GM13977 (cell line): Measurements from ENCODE around the gene CCIN.
"Not testable (repeated sequence)": the region's sequence is repeated elsewhere in the genome, so short reads cannot be mapped to it uniquely, and the experiment has no call there.

Experiments
- DNase-seq: peaks from one replicate; pipeline ENCODE4 v3.0.0; 2012; ENCODE audit warnings: low spot score
- in situ Hi-C: fragments of 300-500 bp; cut with MboI; formaldehyde crosslinking; loops from one replicate; pipeline ENCODE4 v1.12.0; 2022; ENCODE audit warnings: low sequenced_read_pairs, low pct_unique_long_range_greater_than_20kb, mixed read lengths, inconsistent platforms; ENCODE audit not compliant: unreplicated experiment
- TF ChIP-seq, protein P1 (sequence below): IDR thresholded peaks from 2 replicates; pipeline ENCODE4 v1.5.1; 2012; ENCODE audit warnings: mild to moderate bottlenecking, control low read depth; ENCODE audit not compliant: insufficient read depth; ENCODE audit errors: extremely low read depth, missing control alignments

The CCIN gene

DNA sequence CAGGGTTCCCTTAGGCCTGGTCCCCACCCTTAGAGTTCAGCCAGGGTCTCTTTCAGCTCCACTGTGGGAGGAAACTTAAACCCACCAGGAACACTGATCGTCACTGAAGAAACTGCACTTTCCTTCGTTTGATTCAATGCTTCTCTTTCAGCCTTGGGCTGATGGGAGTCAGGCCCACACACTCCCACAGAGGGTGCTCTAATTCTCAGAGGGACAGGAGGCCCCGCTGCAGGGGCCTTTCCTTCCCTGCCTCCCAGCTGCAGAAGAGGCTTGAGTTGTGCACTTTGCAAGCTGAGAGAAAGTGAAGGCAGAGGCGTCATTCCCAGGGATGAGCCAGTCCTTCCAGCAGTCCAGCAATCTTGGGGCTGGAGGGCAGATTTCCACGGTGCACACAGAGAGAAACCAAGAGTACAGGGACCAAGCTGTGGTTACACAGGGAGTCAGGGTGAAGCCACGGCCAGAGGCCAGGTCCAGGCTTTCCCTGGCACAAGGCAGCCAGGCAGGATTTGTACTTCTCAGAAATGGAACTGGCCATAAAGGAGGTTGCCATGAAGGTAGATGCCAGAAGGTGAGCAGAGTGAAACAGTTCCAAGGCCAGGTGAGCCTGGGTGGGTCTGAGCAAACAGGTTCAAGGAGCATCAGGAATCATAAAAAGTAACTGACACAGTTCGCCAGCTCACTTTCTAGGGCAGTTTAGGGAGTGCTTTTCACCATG is 43.0 kb upstream of the CCIN start:
- in situ Hi-C loops = no loop called here
- no peak for DNase-seq
- TF ChIP-seq, protein P1, sequence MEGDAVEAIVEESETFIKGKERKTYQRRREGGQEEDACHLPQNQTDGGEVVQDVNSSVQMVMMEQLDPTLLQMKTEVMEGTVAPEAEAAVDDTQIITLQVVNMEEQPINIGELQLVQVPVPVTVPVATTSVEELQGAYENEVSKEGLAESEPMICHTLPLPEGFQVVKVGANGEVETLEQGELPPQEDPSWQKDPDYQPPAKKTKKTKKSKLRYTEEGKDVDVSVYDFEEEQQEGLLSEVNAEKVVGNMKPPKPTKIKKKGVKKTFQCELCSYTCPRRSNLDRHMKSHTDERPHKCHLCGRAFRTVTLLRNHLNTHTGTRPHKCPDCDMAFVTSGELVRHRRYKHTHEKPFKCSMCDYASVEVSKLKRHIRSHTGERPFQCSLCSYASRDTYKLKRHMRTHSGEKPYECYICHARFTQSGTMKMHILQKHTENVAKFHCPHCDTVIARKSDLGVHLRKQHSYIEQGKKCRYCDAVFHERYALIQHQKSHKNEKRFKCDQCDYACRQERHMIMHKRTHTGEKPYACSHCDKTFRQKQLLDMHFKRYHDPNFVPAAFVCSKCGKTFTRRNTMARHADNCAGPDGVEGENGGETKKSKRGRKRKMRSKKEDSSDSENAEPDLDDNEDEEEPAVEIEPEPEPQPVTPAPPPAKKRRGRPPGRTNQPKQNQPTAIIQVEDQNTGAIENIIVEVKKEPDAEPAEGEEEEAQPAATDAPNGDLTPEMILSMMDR = no peak

DNA sequence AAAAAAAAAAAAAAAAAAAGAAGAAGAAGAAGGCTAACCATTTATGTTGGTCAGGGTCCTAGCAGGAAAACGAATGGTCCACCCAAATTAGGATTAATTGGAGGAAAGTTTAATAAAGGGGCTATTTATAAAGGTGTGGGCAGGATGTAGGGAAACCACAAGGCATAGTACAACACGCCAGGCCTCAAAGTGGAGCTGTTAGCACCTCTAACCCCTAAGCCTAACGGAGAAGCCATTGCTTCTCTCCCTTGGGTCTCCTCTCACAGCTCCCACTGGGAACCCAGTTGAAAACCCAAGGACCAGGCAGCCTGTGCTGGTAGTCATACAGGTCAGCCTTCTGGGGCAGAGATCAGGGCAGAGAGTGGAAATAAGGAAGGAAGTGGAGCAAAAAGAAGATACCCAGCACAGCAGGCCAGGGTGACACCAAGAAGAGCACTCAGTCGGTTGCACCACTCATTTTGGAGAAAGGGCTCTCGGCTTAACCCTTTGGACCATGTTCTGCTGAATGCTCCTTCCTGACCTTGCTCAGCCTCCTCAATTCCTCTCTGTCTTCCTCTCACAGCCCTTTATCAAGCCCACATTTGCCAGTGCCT is 41.4 kb upstream of the CCIN start:
- in situ Hi-C loops = no loop called here
- TF ChIP-seq, protein P1 = no peak
- DNase-seq = no peak

DNA sequence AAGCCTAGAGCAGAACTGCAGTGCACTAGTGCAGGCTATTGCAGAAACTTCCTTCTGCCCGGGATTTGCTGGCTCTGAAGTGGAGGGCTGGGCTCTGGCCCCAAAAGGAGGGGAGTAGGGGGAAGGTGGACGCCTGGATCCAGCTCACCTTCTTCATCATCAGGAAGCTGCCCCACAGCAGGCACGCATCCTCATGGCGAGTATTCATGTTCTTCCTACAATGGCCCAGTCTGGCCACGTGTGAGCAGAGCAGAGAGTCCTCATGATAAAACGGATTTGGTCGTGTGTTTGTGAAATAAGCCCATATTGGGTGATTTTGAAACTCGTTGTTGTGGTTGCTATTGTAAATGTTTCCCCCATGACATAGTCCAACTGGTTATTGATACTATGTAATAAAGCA is 40.8 kb upstream of the CCIN start:
- in situ Hi-C loops = no loop called here
- TF ChIP-seq, protein P1 = no peak
- DNase-seq = no peak

DNA sequence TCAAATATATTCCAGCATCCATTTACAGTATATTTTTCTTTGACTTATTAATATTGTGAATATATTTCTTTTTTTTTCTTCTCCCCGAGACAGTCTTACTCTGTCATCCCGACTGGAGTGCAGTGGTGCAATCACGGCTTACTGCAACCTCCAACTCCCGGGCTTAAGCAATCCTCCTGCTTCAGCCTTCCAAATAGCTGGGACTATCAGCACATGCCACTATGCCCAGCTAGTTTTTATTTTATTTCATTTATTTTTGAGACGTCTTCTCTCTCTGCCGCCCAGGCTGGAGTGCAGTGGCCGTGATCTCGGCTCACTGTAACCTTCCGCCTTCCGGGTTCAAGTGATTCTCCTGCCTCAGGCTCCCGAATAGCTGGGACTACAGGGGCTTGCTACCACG is 40.0 kb upstream of the CCIN start:
- no peak for DNase-seq
- in situ Hi-C loops = no loop called here
- TF ChIP-seq, protein P1 = no peak

DNA sequence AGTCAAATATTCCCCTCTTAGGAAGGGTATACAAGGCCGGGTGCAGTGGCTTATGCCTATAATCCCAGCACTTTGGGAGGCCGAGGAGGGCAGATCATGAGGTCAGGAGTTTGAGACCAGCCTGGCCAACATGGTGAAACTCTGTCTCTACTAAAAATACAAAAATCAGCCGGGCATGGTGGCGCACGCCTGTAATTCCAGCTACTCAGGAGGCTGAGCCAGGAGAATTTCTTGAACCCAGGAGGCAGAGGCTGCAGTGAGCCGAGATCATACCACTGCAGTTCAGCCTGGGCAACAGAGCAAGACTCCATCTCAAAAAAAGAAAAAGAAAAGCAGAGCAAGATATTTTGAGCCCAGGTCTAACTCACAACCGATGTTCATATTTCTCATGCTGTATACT is 37.5 kb upstream of the CCIN start:
- DNase-seq, in situ Hi-C loops: not testable (repeated sequence)

DNA sequence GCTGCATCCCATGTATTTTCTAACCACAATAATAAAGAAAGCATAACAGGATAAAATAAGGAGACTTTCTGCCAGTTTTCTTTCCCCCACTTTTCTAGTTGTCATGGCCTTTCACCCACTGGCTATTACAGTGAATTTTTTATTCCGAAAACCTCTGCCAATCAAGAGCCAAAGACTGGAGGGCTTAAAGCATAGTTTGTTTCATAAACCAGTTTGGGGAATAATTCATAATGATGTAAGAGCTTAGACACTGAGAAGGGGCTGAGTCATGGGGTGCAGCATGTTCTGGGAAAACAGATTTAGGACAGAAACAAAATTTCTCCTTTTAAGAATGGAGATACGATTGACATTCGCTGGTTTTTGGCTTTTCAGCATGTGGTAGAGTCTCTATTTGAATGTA is 37.1 kb upstream of the CCIN start:
- in situ Hi-C loops = no loop called here
- TF ChIP-seq, protein P1 = no peak
- no peak for DNase-seq

DNA sequence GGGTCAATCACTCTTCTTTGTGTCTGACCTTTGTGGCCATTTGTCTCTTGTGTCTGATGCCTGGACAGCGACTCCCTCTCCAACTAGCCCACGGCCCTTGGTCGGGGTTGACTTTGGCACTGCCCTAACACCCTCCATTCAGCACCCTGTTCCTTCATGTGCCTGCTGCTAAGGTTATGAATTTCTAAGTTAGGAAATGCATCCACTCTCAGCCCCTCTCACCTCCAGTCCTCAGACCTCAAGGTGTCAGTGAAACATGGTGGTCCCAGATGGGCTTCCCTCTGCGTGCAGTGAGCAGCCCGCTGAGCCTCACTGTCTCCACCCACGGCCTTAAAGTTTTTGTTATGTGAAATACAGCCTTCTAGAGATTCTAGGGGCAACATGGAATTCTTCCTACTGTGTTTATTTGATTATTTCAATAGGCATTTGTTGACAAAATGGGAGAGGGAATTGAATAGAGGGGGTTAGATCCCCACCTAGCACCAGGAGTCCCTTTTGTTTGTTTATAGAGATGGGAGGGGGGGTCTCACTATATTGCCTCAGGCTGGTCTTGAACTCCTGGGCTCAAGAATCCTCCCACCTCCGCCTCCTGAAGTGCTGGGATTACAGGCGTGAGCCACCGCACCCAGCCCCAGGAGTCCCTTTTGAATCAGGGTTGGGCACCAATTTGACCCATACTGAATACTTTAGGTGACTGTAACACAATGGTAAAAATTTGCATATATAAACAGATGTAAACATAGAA is 34.3 kb upstream of the CCIN start:
- in situ Hi-C loops = no loop called here
- DNase-seq = no peak
- TF ChIP-seq, protein P1 = no peak
